ENCODE results near the gene ALDH1A2. TPM values are rescaled to one million over a fixed set of nuclear protein-coding genes. Genes with fewer than 3 reads are reported as not detected.
"Not testable (repeated sequence)": the region's sequence is repeated elsewhere in the genome, so short reads cannot be mapped to it uniquely, and the experiment has no call there.

Gene ALDH1A2
- 10 to 100 TPM; 24.4 TPM for total RNA-seq
- long read RNA-seq, full-length matches to known transcripts, result 37 of 38 reads
- long read RNA-seq, partial matches to known transcripts, result 0 of 38 reads
- long read RNA-seq, other reads (novel, unspliced or antisense), result 1 of 38 reads

GRCh38 chr15:58065445-58066041 is at the start of gene ALDH1A2:
Gene ALDH1A2, minus strand, starts transcription at chr15:58065711. Its CDS starts 61 bp downstream, at chr15:58065650.
- ATAC-seq, result peak; percentile 68 to 91
- intact Hi-C loops (cut with DNase I), result loop anchor here in 1 of 2 donors (5.0 to 10.0 kb wide), 2 partner anchors 313 to 511 kb away; no protein-coding TSS in a partner anchor
- DNase-seq, result peak; percentile 80

- no peak for ATAC-seq
- intact Hi-C loops (cut with DNase I), result loop anchor here in 1 of 2 donors (10.0 kb wide), 1 partner anchor 70 kb away; no protein-coding TSS in a partner anchor
- DNase-seq, result no peak
Observed at GRCh38 chr15:58114812-58115211, 49.3 kb upstream of the ALDH1A2 start.

- intact Hi-C loops (cut with DNase I), result loop anchor here in 1 of 2 donors (10.0 kb wide), 1 partner anchor 70 kb away; no protein-coding TSS in a partner anchor
- no peak for DNase-seq
- no peak for ATAC-seq
Observed at GRCh38 chr15:58114388-58114787, 48.9 kb upstream of the ALDH1A2 start.

- not testable (repeated sequence) for DNase-seq, ATAC-seq
- intact Hi-C loops (cut with DNase I), result loop anchor here in 1 of 2 donors (10.0 kb wide), 1 partner anchor 71 kb away; no protein-coding TSS in a partner anchor
Observed at GRCh38 chr15:58113358-58113757, 47.8 kb upstream of the ALDH1A2 start.

- intact Hi-C loops (cut with DNase I), result loop anchor here in 1 of 2 donors (10.0 kb wide), 1 partner anchor 73 kb away; no protein-coding TSS in a partner anchor
- ATAC-seq, result no peak
Observed at GRCh38 chr15:58111718-58112104, 46.2 kb upstream of the ALDH1A2 start.

GRCh38 chr15:58110999-58111717 is 45.6 kb upstream of the ALDH1A2 start:
- peak in 1 of 2 donors; percentile 72 for ATAC-seq
- intact Hi-C loops (cut with DNase I), result loop anchor here in 1 of 2 donors (10.0 kb wide), 1 partner anchor 74 kb away; no protein-coding TSS in a partner anchor
- DNase-seq, result no peak

More at GRCh38 chr15:58111718-58112104, 46.2 kb upstream of the ALDH1A2 start:
- DNase-seq, result no peak

GRCh38 chr15:58109419-58109818 is 43.9 kb upstream of the ALDH1A2 start:
- ATAC-seq, result no peak
- no peak for DNase-seq
- intact Hi-C loops (cut with DNase I), result no loop called here

- intact Hi-C loops (cut with DNase I), result no loop called here
- no peak for ATAC-seq
- no peak for DNase-seq
Observed at GRCh38 chr15:58108117-58108516, 42.6 kb upstream of the ALDH1A2 start.

- ATAC-seq, result no peak
Observed at GRCh38 chr15:58103482-58103881, 38.0 kb upstream of the ALDH1A2 start.

GRCh38 chr15:58096529-58097084 is 31.1 kb upstream of the ALDH1A2 start:
- intact Hi-C loops (cut with DNase I), result no loop called here
- no peak for ATAC-seq
- DNase-seq, result no peak

More at GRCh38 chr15:58103482-58103881, 38.0 kb upstream of the ALDH1A2 start:
- DNase-seq, result no peak
- intact Hi-C loops (cut with DNase I), result no loop called here

GRCh38 chr15:58095415-58095814 is 29.9 kb upstream of the ALDH1A2 start:
- DNase-seq, result no peak
- intact Hi-C loops (cut with DNase I), result no loop called here
- ATAC-seq, result no peak

GRCh38 chr15:58087871-58088270 is 22.4 kb upstream of the ALDH1A2 start:
- intact Hi-C loops (cut with DNase I), result no loop called here
- ATAC-seq, result no peak
- DNase-seq, result no peak

- ATAC-seq (no peak), DNase-seq (no peak)
- intact Hi-C loops (cut with DNase I), result no loop called here
Observed at GRCh38 chr15:58086491-58086890, 21.0 kb upstream of the ALDH1A2 start.

GRCh38 chr15:58083526-58083925 is 18.0 kb upstream of the ALDH1A2 start:
- no peak for DNase-seq
- intact Hi-C loops (cut with DNase I), result no loop called here
- ATAC-seq, result no peak

- no peak for ATAC-seq
- DNase-seq, result no peak
- intact Hi-C loops (cut with DNase I), result no loop called here
Observed at GRCh38 chr15:58081891-58082290, 16.4 kb upstream of the ALDH1A2 start.

GRCh38 chr15:58081456-58081855 is 15.9 kb upstream of the ALDH1A2 start:
- intact Hi-C loops (cut with DNase I), result no loop called here
- ATAC-seq (no peak), DNase-seq (no peak)

GRCh38 chr15:58080959-58081358 is 15.4 kb upstream of the ALDH1A2 start:
- ATAC-seq; intact Hi-C loops (cut with DNase I); DNase-seq: not testable (repeated sequence)

- DNase-seq (no peak), ATAC-seq (no peak)
- intact Hi-C loops (cut with DNase I), result no loop called here
Observed at GRCh38 chr15:58080398-58080797, 14.9 kb upstream of the ALDH1A2 start.

GRCh38 chr15:58078591-58078990 is 13.1 kb upstream of the ALDH1A2 start:
- intact Hi-C loops (cut with DNase I), result loop anchor here in 1 of 2 donors (5.0 kb wide), 1 partner anchor 104 kb away; no protein-coding TSS in a partner anchor
- DNase-seq (no peak), ATAC-seq (no peak)
